Uterus (tissue), 2 donors: ENCODE results near the gene UPF1.

ENCODE experiments used
- POLR2A ChIP-seq, 2 donors: fragments of 450-650 bp; IDR thresholded peaks; one replicate each; pipeline ENCODE4 v1.6.1; 2016; ENCODE audit warnings: antibody characterized with exemption in 2 of 2, mild to moderate bottlenecking in 1 of 2, moderate library complexity in 1 of 2
- TF ChIP-seq, protein P1 (sequence below), 4 experiments: fragments of 200-600 bp in 2 of 4; fragments of 450-650 bp in 2 of 4; sonication (generic) in 2 of 4; IDR thresholded peaks; one replicate each; pipeline ENCODE4 v1.5.1; 2016 to 2019; ENCODE audit warnings: antibody characterized with exemption in 4 of 4, mild to moderate bottlenecking in 2 of 4, moderate library complexity in 1 of 4

- TF ChIP-seq, protein P1, sequence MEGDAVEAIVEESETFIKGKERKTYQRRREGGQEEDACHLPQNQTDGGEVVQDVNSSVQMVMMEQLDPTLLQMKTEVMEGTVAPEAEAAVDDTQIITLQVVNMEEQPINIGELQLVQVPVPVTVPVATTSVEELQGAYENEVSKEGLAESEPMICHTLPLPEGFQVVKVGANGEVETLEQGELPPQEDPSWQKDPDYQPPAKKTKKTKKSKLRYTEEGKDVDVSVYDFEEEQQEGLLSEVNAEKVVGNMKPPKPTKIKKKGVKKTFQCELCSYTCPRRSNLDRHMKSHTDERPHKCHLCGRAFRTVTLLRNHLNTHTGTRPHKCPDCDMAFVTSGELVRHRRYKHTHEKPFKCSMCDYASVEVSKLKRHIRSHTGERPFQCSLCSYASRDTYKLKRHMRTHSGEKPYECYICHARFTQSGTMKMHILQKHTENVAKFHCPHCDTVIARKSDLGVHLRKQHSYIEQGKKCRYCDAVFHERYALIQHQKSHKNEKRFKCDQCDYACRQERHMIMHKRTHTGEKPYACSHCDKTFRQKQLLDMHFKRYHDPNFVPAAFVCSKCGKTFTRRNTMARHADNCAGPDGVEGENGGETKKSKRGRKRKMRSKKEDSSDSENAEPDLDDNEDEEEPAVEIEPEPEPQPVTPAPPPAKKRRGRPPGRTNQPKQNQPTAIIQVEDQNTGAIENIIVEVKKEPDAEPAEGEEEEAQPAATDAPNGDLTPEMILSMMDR (IDR thresholded peaks at IDR 0.05): no peak
- TF ChIP-seq POLR2A (IDR thresholded peaks at IDR 0.05): no peak
Measured at GRCh38 chr19:18798384-18799352, 33.1 kb upstream of the UPF1 start.
